Transverse colon (tissue), 4 donors: ENCODE data around the gene CDK11A. TPM values are rescaled to one million over a fixed set of nuclear protein-coding genes. Genes with fewer than 3 reads are reported as not detected.

Experiments
- DNase-seq: peaks from one replicate; pipeline ENCODE4 v3.0.0-alpha.2; 2019
- H3K27ac ChIP-seq, 4 donors: fragments of 200-600 bp; sonication (generic); 2 replicates each; pipeline ENCODE4 v1.5.1; 2016 to 2018; ENCODE audit warnings: inconsistent platforms in 4 of 4
- H3K27me3 ChIP-seq: fragments of 200-600 bp; sonication (generic); 2 replicates; pipeline ENCODE4 v1.5.1; 2017; ENCODE audit warnings: inconsistent platforms
- H3K36me3 ChIP-seq, 4 donors: fragments of 200-600 bp; sonication (generic); 2 replicates each; pipeline ENCODE4 v1.5.1; 2017 to 2019; ENCODE audit warnings: inconsistent platforms in 4 of 4
- H3K4me1 ChIP-seq, 4 donors: fragments of 200-600 bp; sonication (generic); 2 replicates each; pipeline ENCODE4 v1.5.1; 2017 to 2020; ENCODE audit warnings: inconsistent platforms in 4 of 4
- H3K4me3 ChIP-seq, 4 donors: fragments of 200-600 bp; sonication (generic); 1 replicate in 1 of 4; 2 replicates in 3 of 4; pipeline versions ENCODE4 v1.5.1 to v1.6.1; 2017 to 2019; ENCODE audit warnings: inconsistent platforms in 4 of 4
- H3K9me3 ChIP-seq, 2 donors: fragments of 200-600 bp; sonication (generic); 2 replicates each; pipeline ENCODE4 v1.5.1; 2017 to 2019; ENCODE audit warnings: inconsistent platforms in 2 of 2
- EP300 ChIP-seq: sonication (generic); formaldehyde crosslinking; IDR thresholded peaks from one replicate; pipeline ENCODE4 v1.6.1; 2017; ENCODE audit warnings: antibody characterized with exemption, low read depth
- POLR2A ChIP-seq: fragments of 450-650 bp; IDR thresholded peaks from one replicate; pipeline ENCODE4 v1.6.1; 2016; ENCODE audit warnings: antibody characterized with exemption, mild to moderate bottlenecking, moderate library complexity
- POLR2AphosphoS5 ChIP-seq, 3 donors: sonication (generic); formaldehyde crosslinking; IDR thresholded peaks; one replicate each; pipeline ENCODE4 v1.6.1; 2016; ENCODE audit warnings: antibody characterized with exemption in 3 of 3
- WGBS, 2 donors: methylation state at CpG; one replicate each; pipeline ENCODE4 v1.1.5; 2018; ENCODE audit warnings: low coverage in 1 of 2; 5-methylcytosine and 5-hydroxymethylcytosine counted together
- in situ Hi-C, 4 donors: fragments of 200-750 bp; cut with MboI; loops; one replicate each; pipeline versions ENCODE4 v1.15.0 to v1.15.1; 2017; ENCODE audit warnings: low sequenced_read_pairs in 3 of 4, low pct_ligation_motif_present in 1 of 4, low pct_unique_long_range_greater_than_20kb in 1 of 4
- intact Hi-C: fragments of 100-400 bp; cut with DNase I; formaldehyde crosslinking; loops from one replicate; pipeline ENCODE4 v1.15.1; 2023; ENCODE audit warnings: low total_unique reads
- total RNA-seq, 4 donors: library from RNA; depleted of rRNA; stranded (reverse); fragments of >200 nt; gene quantifications; one replicate each; pipeline ENCODE4 v1.1.0, GENCODE V29; 2016
- TF ChIP-seq, protein P1 (sequence below), 5 experiments: fragments of 200-600 bp in 3 of 5; fragments of 450-650 bp in 2 of 5; sonication (generic) in 3 of 5; IDR thresholded peaks; 1 replicate in 2 of 5; 2 replicates in 3 of 5; pipeline ENCODE4 v1.5.1; 2016 to 2017; ENCODE audit warnings: antibody characterized with exemption in 5 of 5, inconsistent platforms in 3 of 5, mild to moderate bottlenecking in 2 of 5, moderate library complexity in 1 of 5

The CDK11A gene
- total RNA-seq, 4 donors from 2014 or later: 52.9 to 250 (median 161) TPM

DNA sequence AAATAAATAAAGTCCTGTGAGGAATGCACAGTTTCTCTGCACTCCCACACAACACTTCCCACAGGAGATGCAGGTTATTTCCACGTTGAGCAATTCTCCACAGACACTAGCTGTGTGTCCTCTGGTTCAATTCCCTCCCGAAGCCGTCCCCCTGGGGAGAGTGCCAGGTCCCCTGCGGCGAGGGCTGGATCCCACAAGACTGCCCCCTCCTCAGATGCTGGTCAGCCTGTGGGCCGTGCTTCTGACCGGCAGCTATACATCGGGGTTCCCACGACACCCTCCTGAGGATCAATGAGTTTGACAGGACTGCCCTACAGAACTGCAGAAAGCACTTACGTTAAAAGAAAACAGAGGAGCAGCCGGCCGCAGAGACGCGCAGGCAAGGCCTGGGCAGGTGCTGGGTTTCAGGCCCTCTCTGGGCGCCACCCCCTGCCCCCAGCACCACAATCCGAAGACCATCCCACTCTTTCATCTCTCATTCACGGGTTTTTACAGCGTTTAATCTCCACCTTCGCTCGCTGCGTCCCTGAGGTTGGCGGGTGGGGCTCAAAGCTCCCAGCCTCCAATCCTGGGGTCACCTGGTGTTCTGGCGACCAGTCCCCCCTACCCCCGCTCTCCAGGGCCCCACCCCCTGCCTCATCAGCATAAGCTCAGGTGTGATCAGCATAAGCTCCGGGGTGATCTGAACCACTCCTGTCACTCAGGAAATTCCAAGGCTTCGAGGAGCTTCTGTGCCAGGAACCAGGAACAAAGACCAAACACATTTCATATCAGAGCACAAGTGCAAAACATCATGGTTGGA lies 40.9 kb downstream of the CDK11A start:
- Histone ChIP-seq H3K27ac (no peak overlapping the region), H3K4me3 (no peak overlapping the region), H3K27me3 (no peaks in the 10 kb centered on the region), H3K4me1 (peaks cover 0 to 37% (median 20%) of the 10 kb centered on the region in 4 donors), H3K9me3 (no peaks in the 10 kb centered on the region), H3K36me3 (no peaks in the 10 kb centered on the region)
- TF ChIP-seq, protein P1, sequence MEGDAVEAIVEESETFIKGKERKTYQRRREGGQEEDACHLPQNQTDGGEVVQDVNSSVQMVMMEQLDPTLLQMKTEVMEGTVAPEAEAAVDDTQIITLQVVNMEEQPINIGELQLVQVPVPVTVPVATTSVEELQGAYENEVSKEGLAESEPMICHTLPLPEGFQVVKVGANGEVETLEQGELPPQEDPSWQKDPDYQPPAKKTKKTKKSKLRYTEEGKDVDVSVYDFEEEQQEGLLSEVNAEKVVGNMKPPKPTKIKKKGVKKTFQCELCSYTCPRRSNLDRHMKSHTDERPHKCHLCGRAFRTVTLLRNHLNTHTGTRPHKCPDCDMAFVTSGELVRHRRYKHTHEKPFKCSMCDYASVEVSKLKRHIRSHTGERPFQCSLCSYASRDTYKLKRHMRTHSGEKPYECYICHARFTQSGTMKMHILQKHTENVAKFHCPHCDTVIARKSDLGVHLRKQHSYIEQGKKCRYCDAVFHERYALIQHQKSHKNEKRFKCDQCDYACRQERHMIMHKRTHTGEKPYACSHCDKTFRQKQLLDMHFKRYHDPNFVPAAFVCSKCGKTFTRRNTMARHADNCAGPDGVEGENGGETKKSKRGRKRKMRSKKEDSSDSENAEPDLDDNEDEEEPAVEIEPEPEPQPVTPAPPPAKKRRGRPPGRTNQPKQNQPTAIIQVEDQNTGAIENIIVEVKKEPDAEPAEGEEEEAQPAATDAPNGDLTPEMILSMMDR (IDR thresholded peaks at IDR 0.05): no peak
- TF ChIP-seq EP300 (no peak), POLR2AphosphoS5 (IDR thresholded peaks at IDR 0.05) (no peak), POLR2A (no peak)
- in situ Hi-C loops (no loop called here), intact Hi-C loops (no loop called here)
- DNase-seq: no peak
- 40 to 77% methylated on average over 1 to 26 of the region's 26 CpGs for WGBS, 2 donors

DNA sequence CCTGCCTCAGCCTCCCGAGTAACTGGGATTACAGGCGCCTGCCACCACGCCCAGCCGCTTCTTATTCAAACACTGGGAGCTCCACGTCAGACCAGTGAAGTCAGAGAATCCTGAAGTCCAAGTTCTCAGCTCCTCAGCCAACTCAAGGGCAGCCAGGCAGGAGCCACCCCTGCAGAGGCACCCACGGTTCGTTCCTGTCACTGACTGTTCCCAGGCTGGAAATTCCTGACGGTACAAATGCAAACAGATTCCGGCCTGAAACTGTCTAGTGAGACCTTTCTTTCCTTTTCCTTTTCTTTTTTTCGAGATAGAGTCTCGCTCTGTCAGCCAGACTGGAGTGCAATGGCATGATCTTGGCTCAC lies 43.3 kb downstream of the CDK11A start:
- Histone ChIP-seq H3K27ac (peak overlapping the region in 2 of 4 donors; percentile 3 to 21), H3K36me3 (no peaks in the 10 kb centered on the region), H3K4me3 (no peak overlapping the region), H3K4me1 (peaks cover 4 to 35% (median 24%) of the 10 kb centered on the region in 4 donors), H3K9me3 (no peaks in the 10 kb centered on the region), H3K27me3 (no peaks in the 10 kb centered on the region)
- TF ChIP-seq EP300: no peak
- TF ChIP-seq POLR2AphosphoS5 (IDR thresholded peaks at IDR 0.05): no peak
- TF ChIP-seq, protein P1 (IDR thresholded peaks at IDR 0.05): no peak
- TF ChIP-seq POLR2A: no peak
- WGBS, 2 donors: 58 to 93% methylated on average over 6 to 11 of the region's 11 CpGs
- in situ Hi-C loops: no loop called here
- intact Hi-C loops: no loop called here
- DNase-seq: peak; percentile 44

DNA sequence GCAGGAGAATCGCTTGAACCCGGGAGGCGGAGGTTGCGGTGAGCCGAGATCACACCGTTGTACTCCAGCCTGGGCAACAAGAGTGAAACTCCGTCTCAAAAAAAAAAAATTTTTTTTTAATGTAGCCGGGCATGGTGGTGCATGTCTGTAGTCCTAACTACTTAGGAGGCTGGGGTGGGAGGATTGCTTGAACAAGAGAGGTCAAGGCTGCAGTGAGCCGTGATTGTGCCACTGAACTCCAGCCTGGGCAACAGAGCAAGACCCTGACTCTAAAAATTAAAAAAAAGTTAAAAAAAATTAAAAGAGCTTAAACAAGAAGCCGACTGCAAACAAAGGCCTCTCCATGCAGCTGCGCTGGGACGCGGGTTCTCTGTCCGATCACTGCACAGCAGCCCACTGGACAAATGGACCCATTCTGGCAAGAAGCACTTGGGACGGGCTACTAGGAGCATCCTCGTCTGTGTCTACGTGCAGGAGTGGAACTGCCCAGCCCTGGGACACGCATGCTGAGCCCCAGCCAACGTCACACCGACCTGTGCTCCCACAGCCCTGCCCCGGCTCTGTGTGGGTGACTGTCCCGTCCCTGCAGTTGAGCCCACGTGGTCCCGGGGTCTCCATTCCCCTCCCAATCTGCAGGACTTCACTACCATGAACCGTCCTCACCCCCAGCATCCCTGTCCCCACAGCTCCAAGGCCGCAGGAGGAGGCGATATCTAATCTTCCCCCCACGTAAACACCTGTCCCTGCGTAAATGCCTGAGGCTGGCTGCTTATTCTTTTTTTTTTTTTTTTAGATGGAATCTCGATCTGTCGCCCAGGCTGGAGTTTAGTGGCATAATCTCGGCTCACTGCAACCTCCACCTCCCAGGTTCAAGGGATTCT lies 43.9 kb downstream of the CDK11A start:
- WGBS, 2 donors: 93 to 100% methylated on average over 5 to 32 of the region's 32 CpGs
- H3K4me3 ChIP-seq: no peak overlapping the region

More for the DNA sequence above, 43.9 kb downstream of the CDK11A start:
- no peaks in the 10 kb centered on the region for H3K27me3 ChIP-seq
- no peaks in the 10 kb centered on the region for H3K36me3 ChIP-seq
- H3K4me1 ChIP-seq: peaks cover 4 to 30% (median 24%) of the 10 kb centered on the region in 4 donors
- TF ChIP-seq POLR2A (no peak), EP300 (no peak), POLR2AphosphoS5 (IDR thresholded peaks at IDR 0.05) (no peak)
- TF ChIP-seq, protein P1 (IDR thresholded peaks at IDR 0.05): no peak
- no peak for DNase-seq
- peak overlapping the region in 2 of 4 donors; percentile 78 to 89 for H3K27ac ChIP-seq
- no peaks in the 10 kb centered on the region for H3K9me3 ChIP-seq
- in situ Hi-C loops (no loop called here), intact Hi-C loops (no loop called here)
